HCT116 (cell line): ENCODE data around the gene PIK3CB. TPM values are rescaled to one million over a fixed set of nuclear protein-coding genes. Genes with fewer than 3 reads are reported as not detected.

Experiments used
- ATAC-seq: fragments of 200-7000 bp; cut with Tn5 transposase; 2 replicates; pipeline ENCODE4 v1.9.1; 2020; ENCODE audit warnings: mild to moderate bottlenecking, moderate library complexity
- BruUV-seq: library from RNA; stranded (reverse); fragments of 400-500 nt; replicated peaks from 2 replicates; lab custom pipeline; 2021; lab: Mats Ljungman, UMichigan
- CTCF ChIA-PET: fragments of 300-600 bp; sonication (Branson Sonifier 250); formaldehyde crosslinking; loops from one replicate; lab custom pipeline; 2021; ENCODE audit warnings: antibody characterized with exemption; lab: Charles Lee
- POLR2A ChIA-PET: fragments of 300-600, 350-600 bp; sonication (Branson Sonifier 250); formaldehyde crosslinking; loops from one replicate; lab custom pipeline; 2021; ENCODE audit warnings: antibody characterized with exemption; lab: Charles Lee
- RAD21 ChIA-PET, 2 experiments: fragments of 300-600 bp; sonication (Branson Sonifier 250); formaldehyde crosslinking; loops; one replicate each; lab custom pipeline; 2023; ENCODE audit warnings: low total read pairs in 2 of 2; ENCODE audit not compliant: uncharacterized antibody in 2 of 2, unreplicated experiment in 2 of 2, low non-redundant PET in 1 of 2; lab: Charles Lee
- DNase-seq: peaks from one replicate; pipeline ENCODE4 v3.0.0-alpha.2; 2010; ENCODE audit warnings: low read depth, low spot score
- H2AFZ ChIP-seq: fragments of 200-600 bp; shearing (Covaris generic), sonication (generic); 2 replicates; pipeline ENCODE4 v1.6.1; 2017; ENCODE audit warnings: low read depth, mixed run types, mixed read lengths, antibody characterized with exemption, low read length; ENCODE audit not compliant: poor library complexity, severe bottlenecking
- H3K27ac ChIP-seq: 2 replicates; pipeline ENCODE4 v1.5.1; 2012; ENCODE audit warnings: low read depth, low read length
- H3K27me3 ChIP-seq: fragments of 200-600 bp; sonication (generic); 2 replicates; pipeline ENCODE4 v1.6.1; 2016; ENCODE audit warnings: mixed run types, low read length, mixed read lengths; ENCODE audit not compliant: insufficient read depth
- H3K36me3 ChIP-seq, 2 experiments: fragments of 200-500 bp in 1 of 2; fragments of 200-600 bp in 1 of 2; sonication (Bioruptor generic) in 1 of 2; sonication (generic) in 1 of 2; 2 replicates each; pipeline versions ENCODE4 v1.5.1 to v1.6.1; 2014 to 2016; ENCODE audit warnings: low read length in 2 of 2, inconsistent platforms in 1 of 2, mixed read lengths in 1 of 2, mixed run types in 1 of 2; ENCODE audit not compliant: insufficient read depth in 2 of 2, control insufficient read depth in 1 of 2
- H3K4me1 ChIP-seq, 2 experiments: fragments of 200-600 bp in 1 of 2; sonication (generic) in 1 of 2; 2 replicates each; pipeline versions ENCODE4 v1.5.1 to v1.6.1; 2012 to 2017; ENCODE audit warnings: low read length in 2 of 2, inconsistent platforms in 1 of 2, mild to moderate bottlenecking in 1 of 2, mixed read lengths in 1 of 2, mixed run types in 1 of 2, moderate library complexity in 1 of 2; ENCODE audit not compliant: insufficient read depth in 2 of 2, control insufficient read depth in 1 of 2
- H3K4me2 ChIP-seq: fragments of 200-600 bp; sonication (generic); 2 replicates; pipeline ENCODE4 v1.6.1; 2017; ENCODE audit warnings: mixed run types, low read length, mixed read lengths
- H3K4me3 ChIP-seq, 2 experiments: fragments of 200-600 bp in 1 of 2; sonication (generic) in 1 of 2; replicated peaks in 1 of 2; 2 replicates each; pipeline ENCODE4 v1.5.1; 2011 to 2016; ENCODE audit warnings: low read length in 2 of 2, control low read depth in 1 of 2, low read depth in 1 of 2, mild to moderate bottlenecking in 1 of 2, mixed read lengths in 1 of 2, mixed run types in 1 of 2
- H3K79me2 ChIP-seq: fragments of 200-600 bp; sonication (generic); 2 replicates; pipeline ENCODE4 v1.6.1; 2017; ENCODE audit warnings: mild to moderate bottlenecking, mixed run types, low read length, moderate library complexity, mixed read lengths; ENCODE audit not compliant: insufficient read depth
- H3K9ac ChIP-seq: fragments of 200-600 bp; sonication (generic); 2 replicates; pipeline ENCODE4 v1.6.1; 2016; ENCODE audit warnings: low read length, mixed read lengths
- H3K9me2 ChIP-seq: fragments of 200-600 bp; sonication (generic), shearing (Covaris generic); 2 replicates; pipeline ENCODE4 v1.6.1; 2017; ENCODE audit warnings: mixed run types, mild to moderate bottlenecking, moderate library complexity; ENCODE audit not compliant: insufficient read depth
- H3K9me3 ChIP-seq, 2 experiments: fragments of 200-500 bp in 1 of 2; fragments of 200-600 bp in 1 of 2; sonication (Bioruptor generic) in 1 of 2; sonication (generic) in 1 of 2; 2 replicates each; pipeline ENCODE4 v1.6.1; 2014 to 2017; ENCODE audit warnings: low read length in 2 of 2, mixed read lengths in 2 of 2, inconsistent platforms in 1 of 2, low read depth in 1 of 2, mild to moderate bottlenecking in 1 of 2, mixed run types in 1 of 2, moderate library complexity in 1 of 2; ENCODE audit not compliant: control insufficient read depth in 1 of 2, insufficient read depth in 1 of 2
- H4K20me1 ChIP-seq: fragments of 200-600 bp; sonication (generic), shearing (Covaris generic); 2 replicates; pipeline ENCODE4 v1.6.1; 2017; ENCODE audit warnings: mixed run types, mild to moderate bottlenecking, moderate library complexity; ENCODE audit not compliant: insufficient read depth
- CEBPB ChIP-seq: IDR thresholded peaks from 2 replicates; pipeline ENCODE4 v1.6.1; 2012; ENCODE audit warnings: low read depth
- FOSL1 ChIP-seq: IDR thresholded peaks from 2 replicates; pipeline ENCODE4 v1.6.1; 2012; ENCODE audit warnings: low read depth
- POLR2A ChIP-seq: IDR thresholded peaks from 2 replicates; pipeline ENCODE4 v1.7.0; 2011; ENCODE audit warnings: borderline replicate concordance; ENCODE audit not compliant: insufficient read depth, insufficient read length; ENCODE audit errors: extremely low read depth
- REST ChIP-seq: IDR thresholded peaks from 2 replicates; pipeline ENCODE4 v1.6.1; 2012; ENCODE audit warnings: low read depth
- ZNF274 ChIP-seq: fragments of 200-500 bp; sonication (Bioruptor generic); IDR thresholded peaks from 2 replicates; pipeline ENCODE4 v1.6.1; 2014; ENCODE audit warnings: mild to moderate bottlenecking, low read depth, low read length, inconsistent platforms
- intact Hi-C: fragments of 100-400 bp; cut with micrococcal nuclease; formaldehyde crosslinking; loops from 2 replicates; pipeline ENCODE4 v1.10.0; 2022
- total RNA-seq: library from RNA; stranded (reverse); gene quantifications from one replicate; pipeline ENCODE4 v1.2.1, GENCODE V29; 2021; ENCODE audit not compliant: unreplicated experiment

Gene PIK3CB
- total RNA-seq, 1 experiment from 2014 or later = 44.3 TPM

GRCh38 chr3:138696666-138697370 is 137.9 kb downstream of the PIK3CB start:
- intact Hi-C loops = loop anchor here (5.0 to 10.0 kb wide), 3 partner anchors 222 to 630 kb away; partner anchors contain the start of gene ARMC8
- TF ChIP-seq FOSL1 = no peak
- no peak for TF ChIP-seq REST
- no peak for TF ChIP-seq POLR2A
- no peak for TF ChIP-seq ZNF274
- no peak for TF ChIP-seq CEBPB
- no peak overlapping the region for H3K9ac ChIP-seq
- CTCF ChIA-PET = interaction anchor here (0.8 to 9.8 kb wide), 4 partner anchors 219 to 227 kb away, joined by 3 to 165 read pairs (median 4); no protein-coding TSS in a partner anchor
- RAD21 ChIA-PET = interaction anchor here in 1 of 2 experiments (0.9 kb wide), 1 partner anchor 219 kb away, joined by 3 read pairs; no protein-coding TSS in a partner anchor
- H3K4me3 ChIP-seq = no peak overlapping the region
- peaks cover 0 to 4% of the 10 kb centered on the region in 2 experiments; a peak in 2 of 4 replicates for H3K36me3 ChIP-seq
- H4K20me1 ChIP-seq = no peaks in the 10 kb centered on the region
- no TSS peak for BruUV-seq
- no peaks in the 10 kb centered on the region for H3K27me3 ChIP-seq
- ATAC-seq (no peak), DNase-seq (no peak)
- H3K9me3 ChIP-seq = no peaks in the 10 kb centered on the region
- H2AFZ ChIP-seq = no peak overlapping the region
- POLR2A ChIA-PET = interaction anchor here (2.4 kb wide), 1 partner anchor 103 kb away, joined by 7 read pairs; the partner anchor contains the start of gene CEP70
- H3K79me2 ChIP-seq = no peaks in the 10 kb centered on the region
- H3K4me1 ChIP-seq = peaks cover 13 to 14% of the 10 kb centered on the region in 2 experiments
- no peak overlapping the region for H3K27ac ChIP-seq
- no peak overlapping the region for H3K4me2 ChIP-seq
- H3K9me2 ChIP-seq = no peaks in the 10 kb centered on the region
